Endodermal cell (in vitro differentiated cells): ENCODE measurements around the gene LONP2. TPM values are rescaled to one million over a fixed set of nuclear protein-coding genes. Genes with fewer than 3 reads are reported as not detected.
A peak's percentile ranks its signal among the peaks of the same experiment; 100 is the strongest.

Experiments used
- DNase-seq: peaks from one replicate; pipeline ENCODE4 v3.0.0-alpha.2; 2017
- H3K27ac ChIP-seq: 2 replicates; pipeline ENCODE4 v1.5.1; 2013; ENCODE audit warnings: mild to moderate bottlenecking, low read depth, low read length, moderate library complexity
- H3K27me3 ChIP-seq: 2 replicates; pipeline ENCODE4 v1.6.1; 2013; ENCODE audit warnings: mild to moderate bottlenecking, low read length, moderate library complexity; ENCODE audit not compliant: insufficient read depth, control insufficient read depth, poor library complexity, severe bottlenecking
- H3K36me3 ChIP-seq: 2 replicates; pipeline ENCODE4 v1.7.0; 2013; ENCODE audit warnings: mild to moderate bottlenecking, low read length, moderate library complexity; ENCODE audit not compliant: control insufficient read depth, insufficient read depth
- H3K4me1 ChIP-seq: one replicate; pipeline ENCODE4 v1.7.0; 2013; ENCODE audit warnings: low read length; ENCODE audit not compliant: control insufficient read depth, insufficient read depth
- H3K4me3 ChIP-seq: 2 replicates; pipeline ENCODE4 v1.5.1; 2013; ENCODE audit warnings: mild to moderate bottlenecking, low read length, moderate library complexity
- H3K9ac ChIP-seq: 2 replicates; pipeline ENCODE4 v1.6.1; 2013; ENCODE audit warnings: mild to moderate bottlenecking, low read length, moderate library complexity; ENCODE audit not compliant: poor library complexity, severe bottlenecking; ENCODE audit errors: extremely low read depth
- H3K9me3 ChIP-seq: 2 replicates; pipeline ENCODE4 v1.6.1; 2013; ENCODE audit warnings: mild to moderate bottlenecking, low read length, moderate library complexity; ENCODE audit not compliant: control insufficient read depth
- H3K27ac Mint-ChIP-seq: 2 replicates; pipeline ENCODE4 v1.8.0; 2020; ENCODE audit warnings: mixed read lengths
- H3K27me3 Mint-ChIP-seq: 2 replicates; pipeline ENCODE4 v1.8.0; 2021; ENCODE audit warnings: mild to moderate bottlenecking, mixed read lengths; ENCODE audit not compliant: insufficient read depth
- H3K36me3 Mint-ChIP-seq: 2 replicates; pipeline ENCODE4 v1.8.0; 2020; ENCODE audit warnings: low read depth, mixed read lengths
- H3K4me1 Mint-ChIP-seq: 2 replicates; pipeline ENCODE4 v1.8.0; 2020; ENCODE audit warnings: mixed read lengths
- H3K4me3 Mint-ChIP-seq: 2 replicates; pipeline ENCODE4 v1.8.0; 2020; ENCODE audit warnings: mild to moderate bottlenecking, moderate library complexity, mixed read lengths
- H3K9me3 Mint-ChIP-seq: 2 replicates; pipeline ENCODE4 v1.8.0; 2020; ENCODE audit warnings: mild to moderate bottlenecking, mixed read lengths
- CTCF ChIP-seq: fragments of 200-600 bp; sonication (generic); conservative IDR thresholded peaks from 2 replicates; pipeline ENCODE4 v1.5.0; 2021; ENCODE audit warnings: antibody characterized with exemption, mild to moderate bottlenecking
- WGBS, 2 experiments: methylation state at CpG; one replicate each; pipeline versions ENCODE4 v1.1.5 to v1.1.7; 2013; ENCODE audit warnings: missing lambda C conversion rate in 2 of 2, mixed read lengths in 1 of 2; ENCODE audit not compliant: insufficient coverage in 1 of 2, insufficient read length in 1 of 2; 5-methylcytosine and 5-hydroxymethylcytosine counted together
- total RNA-seq, 2 donors: library from RNA; stranded (reverse); fragmentation: NEBNext Ultra II Directional in 1 of 2; extraction: Animal tissue kit (Norgen Biotek cat#: 25700) in 1 of 2; gene quantifications; 2 replicates in 1 of 2; 3 replicates in 1 of 2; pipeline ENCODE4 v1.2.1, GENCODE V29; 2021

LONP2 gene
- total RNA-seq, 2 donors from 2014 or later, result 33.2 to 33.6 TPM

GRCh38 chr16:48231727-48232492 lies 12.2 kb upstream of the LONP2 start:
- Mint-ChIP-seq H3K36me3 (no peaks in the 10 kb centered on the region), H3K4me3 (no peak overlapping the region), H3K27me3 (no peaks in the 10 kb centered on the region), H3K27ac (no peak overlapping the region), H3K9me3 (no peaks in the 10 kb centered on the region), H3K4me1 (peaks cover 7% of the 10 kb centered on the region)
- peak; percentile 80 for TF ChIP-seq CTCF
- H3K4me1 ChIP-seq, result no peaks in the 10 kb centered on the region
- 79% methylated on average over 9 to 11 of the region's 11 CpGs for WGBS, 2 experiments
- DNase-seq, result peak; percentile 84
- no peak overlapping the region for H3K27ac ChIP-seq
- no peak overlapping the region for H3K4me3 ChIP-seq
- H3K9me3 ChIP-seq, result no peaks in the 10 kb centered on the region
- H3K9ac ChIP-seq, result no peak overlapping the region
- no peaks in the 10 kb centered on the region for H3K36me3 ChIP-seq
- H3K27me3 ChIP-seq, result no peaks in the 10 kb centered on the region

- H3K36me3 ChIP-seq, result no peaks in the 10 kb centered on the region
- no peaks in the 10 kb centered on the region for H3K27me3 ChIP-seq
- Mint-ChIP-seq H3K27me3 (no peaks in the 10 kb centered on the region), H3K27ac (no peak overlapping the region), H3K4me1 (peaks cover 7% of the 10 kb centered on the region), H3K36me3 (no peaks in the 10 kb centered on the region), H3K4me3 (no peak overlapping the region), H3K9me3 (no peaks in the 10 kb centered on the region)
- H3K9ac ChIP-seq, result no peak overlapping the region
- H3K27ac ChIP-seq, result no peak overlapping the region
- TF ChIP-seq CTCF, result no peak
- WGBS, 2 experiments, result 60 to 97% methylated on average over 1 to 2 of the region's 2 CpGs
- H3K9me3 ChIP-seq, result no peaks in the 10 kb centered on the region
- DNase-seq, result no peak
- H3K4me1 ChIP-seq, result no peaks in the 10 kb centered on the region
- H3K4me3 ChIP-seq, result no peak overlapping the region
These were observed 11.5 kb upstream of the LONP2 start for GRCh38 chr16:48232493-48233040.

- H3K36me3 Mint-ChIP-seq, result no peaks in the 10 kb centered on the region
- Histone ChIP-seq H3K9me3 (no peaks in the 10 kb centered on the region), H3K9ac (no peak overlapping the region), H3K4me1 (no peaks in the 10 kb centered on the region), H3K27ac (no peak overlapping the region), H3K27me3 (no peaks in the 10 kb centered on the region), H3K4me3 (no peak overlapping the region), H3K36me3 (no peaks in the 10 kb centered on the region)
- peaks cover 2% of the 10 kb centered on the region for H3K4me1 Mint-ChIP-seq
- no peak for DNase-seq
- no peaks in the 10 kb centered on the region for H3K27me3 Mint-ChIP-seq
- TF ChIP-seq CTCF, result no peak
- no peak overlapping the region for H3K27ac Mint-ChIP-seq
- peaks cover 2% of the 10 kb centered on the region for H3K9me3 Mint-ChIP-seq
- H3K4me3 Mint-ChIP-seq, result no peak overlapping the region
These were observed 9.5 kb upstream of the LONP2 start for GRCh38 chr16:48234630-48235029.
